ENCODE measurements around the gene CCDC74A.
"Not testable (repeated sequence)": the region's sequence is repeated elsewhere in the genome, so short reads cannot be mapped to it uniquely, and the experiment has no call there.

The CCDC74A gene

GRCh38 chr2:131503587-131503986 is 24.1 kb upstream of the CCDC74A start:
- not testable (repeated sequence) for DNase-seq

GRCh38 chr2:131504082-131504750 is 23.5 kb upstream of the CCDC74A start:
- not testable (repeated sequence) for DNase-seq

- no peak for DNase-seq
Observed at GRCh38 chr2:131509615-131510014, 18.1 kb upstream of the CCDC74A start.

GRCh38 chr2:131511291-131511968 is 16.3 kb upstream of the CCDC74A start:
- not testable (repeated sequence) for DNase-seq

- DNase-seq, result not testable (repeated sequence)
Observed at GRCh38 chr2:131511969-131512870, 15.5 kb upstream of the CCDC74A start.

GRCh38 chr2:131514408-131515166 is 13.1 kb upstream of the CCDC74A start:
- not testable (repeated sequence) for DNase-seq

GRCh38 chr2:131515235-131515634 is 12.5 kb upstream of the CCDC74A start:
- DNase-seq, result not testable (repeated sequence)

GRCh38 chr2:131516011-131516410 is 11.7 kb upstream of the CCDC74A start:
- no peak for DNase-seq

- DNase-seq, result not testable (repeated sequence)
Observed at GRCh38 chr2:131516621-131517020, 11.1 kb upstream of the CCDC74A start.

- no peak for DNase-seq
Observed at GRCh38 chr2:131517106-131517831, 10.4 kb upstream of the CCDC74A start.

- DNase-seq, result not testable (repeated sequence)
Observed at GRCh38 chr2:131517856-131518255, 9.8 kb upstream of the CCDC74A start.

GRCh38 chr2:131518531-131518930 is 9.2 kb upstream of the CCDC74A start:
- not testable (repeated sequence) for DNase-seq

- no peak for DNase-seq
Observed at GRCh38 chr2:131519466-131519865, 8.2 kb upstream of the CCDC74A start.

- DNase-seq, result not testable (repeated sequence)
Observed at GRCh38 chr2:131519871-131520470, 7.7 kb upstream of the CCDC74A start.

GRCh38 chr2:131520526-131520925 is 7.2 kb upstream of the CCDC74A start:
- no peak for DNase-seq

GRCh38 chr2:131521524-131521923 is 6.2 kb upstream of the CCDC74A start:
- not testable (repeated sequence) for DNase-seq

- no peak for DNase-seq
Observed at GRCh38 chr2:131521961-131522781, 5.5 kb upstream of the CCDC74A start.

GRCh38 chr2:131525256-131525655 is 2.4 kb upstream of the CCDC74A start:
- DNase-seq, result not testable (repeated sequence)

GRCh38 chr2:131528981-131529863 is 1.5 kb downstream of the CCDC74A start:
- not testable (repeated sequence) for DNase-seq
